Measurements from ENCODE around the gene RPL18. TPM values are rescaled to one million over a fixed set of nuclear protein-coding genes. Genes with fewer than 3 reads are reported as not detected.

The RPL18 gene
- total RNA-seq, 4 donors from 2014 or later: 1,394 to 2,260 (median 1,686) TPM

GRCh38 chr19:48636859-48637448 is 18.0 kb upstream of the RPL18 start, which contains the start of gene DBP:
Gene DBP, minus strand, starts transcription at chr19:48637379. Its CDS starts 385 bp downstream, at chr19:48636994.
- peak within 1 kb of the TSS; percentile 94 to 98 (median 97) for H3K27ac ChIP-seq
- H3K27me3 ChIP-seq: no peaks in the 10 kb centered on the region
- peaks cover 27 to 56% (median 44%) of the 10 kb centered on the region in 4 donors for H3K4me1 ChIP-seq
- H3K9me3 ChIP-seq: no peaks in the 10 kb centered on the region
- peak; percentile 62 for DNase-seq
- peak within 1 kb of the TSS; percentile 70 to 85 (median 80) for H3K4me3 ChIP-seq
- 0% methylated on average over 30 of the region's 40 CpGs; no CpG with 5 or more reads in 1 of the 2 donors for WGBS, 2 donors (ENCODE audit: low coverage in 1 of 2)
- intact Hi-C loops (cut with DNase I; ENCODE audit: low total_unique reads) (no loop called here), in situ Hi-C loops (cut with MboI; ENCODE audit: low pct_ligation_motif_present in 1 of 4, low pct_unique_long_range_greater_than_20kb in 1 of 4, low sequenced_read_pairs in 3 of 4) (no loop called here)
- TF ChIP-seq, protein P1, sequence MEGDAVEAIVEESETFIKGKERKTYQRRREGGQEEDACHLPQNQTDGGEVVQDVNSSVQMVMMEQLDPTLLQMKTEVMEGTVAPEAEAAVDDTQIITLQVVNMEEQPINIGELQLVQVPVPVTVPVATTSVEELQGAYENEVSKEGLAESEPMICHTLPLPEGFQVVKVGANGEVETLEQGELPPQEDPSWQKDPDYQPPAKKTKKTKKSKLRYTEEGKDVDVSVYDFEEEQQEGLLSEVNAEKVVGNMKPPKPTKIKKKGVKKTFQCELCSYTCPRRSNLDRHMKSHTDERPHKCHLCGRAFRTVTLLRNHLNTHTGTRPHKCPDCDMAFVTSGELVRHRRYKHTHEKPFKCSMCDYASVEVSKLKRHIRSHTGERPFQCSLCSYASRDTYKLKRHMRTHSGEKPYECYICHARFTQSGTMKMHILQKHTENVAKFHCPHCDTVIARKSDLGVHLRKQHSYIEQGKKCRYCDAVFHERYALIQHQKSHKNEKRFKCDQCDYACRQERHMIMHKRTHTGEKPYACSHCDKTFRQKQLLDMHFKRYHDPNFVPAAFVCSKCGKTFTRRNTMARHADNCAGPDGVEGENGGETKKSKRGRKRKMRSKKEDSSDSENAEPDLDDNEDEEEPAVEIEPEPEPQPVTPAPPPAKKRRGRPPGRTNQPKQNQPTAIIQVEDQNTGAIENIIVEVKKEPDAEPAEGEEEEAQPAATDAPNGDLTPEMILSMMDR (IDR thresholded peaks at IDR 0.05): peak in 3 of 5 experiments; percentile 13 to 50 (median 31)
- TF ChIP-seq POLR2A (IDR thresholded peaks at IDR 0.05) (peak; percentile 80), EP300 (IDR thresholded peaks at IDR 0.05; ENCODE audit: low read depth) (no peak), POLR2AphosphoS5 (IDR thresholded peaks at IDR 0.05) (peak in 2 of 3 donors; percentile 78 to 84)
- no peaks in the 10 kb centered on the region for H3K36me3 ChIP-seq

DNA sequence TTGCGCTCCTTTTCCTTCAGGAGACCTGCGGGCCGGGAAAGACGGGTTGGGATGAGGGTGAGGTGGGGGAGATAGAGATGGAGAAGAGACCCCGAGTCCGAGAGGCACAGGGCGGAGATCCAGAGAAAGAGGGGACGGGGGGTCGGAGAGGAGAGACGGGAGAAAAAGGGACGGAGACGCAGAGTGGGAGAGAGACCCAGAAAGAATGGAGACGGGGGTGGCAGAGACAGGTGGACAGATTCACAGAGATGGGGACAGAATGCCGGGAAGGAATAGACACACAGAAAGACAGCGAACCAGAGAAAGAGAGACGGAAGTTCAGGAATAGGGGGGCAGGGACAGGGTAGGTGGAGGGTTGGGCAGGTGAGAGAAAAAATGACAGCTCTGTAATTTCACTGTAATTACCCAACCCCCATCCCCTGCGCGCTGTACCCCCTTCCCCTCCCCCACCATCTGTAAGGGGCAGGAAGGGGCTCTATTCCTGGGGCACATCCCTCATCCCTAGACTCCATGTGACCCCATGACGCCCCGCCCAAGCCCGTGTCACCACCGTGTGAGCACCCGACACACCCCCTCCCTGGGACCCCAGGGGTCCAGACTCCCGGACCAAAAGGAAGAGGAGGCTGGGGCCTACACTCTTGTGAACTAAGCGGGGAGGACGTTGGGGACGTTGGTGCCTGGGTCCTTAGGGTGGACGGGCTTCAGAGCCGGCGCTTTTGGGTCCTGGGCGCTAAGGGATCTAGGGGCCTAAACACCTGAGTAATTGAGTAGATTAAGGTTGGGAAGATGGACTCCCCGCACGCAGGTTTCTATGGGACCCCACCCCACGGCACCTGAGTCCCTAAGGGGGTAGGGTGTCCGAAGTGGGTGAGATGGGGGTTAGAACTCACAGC is 17.2 kb upstream of the RPL18 start:
- peaks cover 27 to 62% (median 48%) of the 10 kb centered on the region in 4 donors for H3K4me1 ChIP-seq
- intact Hi-C loops (cut with DNase I; ENCODE audit: low total_unique reads): no loop called here
- TF ChIP-seq, protein P1 (IDR thresholded peaks at IDR 0.05): no peak
- TF ChIP-seq POLR2A (IDR thresholded peaks at IDR 0.05) (no peak), EP300 (IDR thresholded peaks at IDR 0.05; ENCODE audit: low read depth) (no peak), POLR2AphosphoS5 (IDR thresholded peaks at IDR 0.05) (no peak)
- peak overlapping the region; percentile 94 to 98 (median 97) for H3K27ac ChIP-seq
- WGBS, 2 donors (ENCODE audit: low coverage in 1 of 2): 0 to 1% methylated on average over 14 to 34 of the region's 35 CpGs
- no peaks in the 10 kb centered on the region for H3K9me3 ChIP-seq
- in situ Hi-C loops (cut with MboI; ENCODE audit: low pct_ligation_motif_present in 1 of 4, low pct_unique_long_range_greater_than_20kb in 1 of 4, low sequenced_read_pairs in 3 of 4): no loop called here
- H3K4me3 ChIP-seq: peak overlapping the region; percentile 70 to 85 (median 80)
- H3K27me3 ChIP-seq: no peaks in the 10 kb centered on the region
- no peaks in the 10 kb centered on the region for H3K36me3 ChIP-seq
- peak; percentile 63 for DNase-seq

DNA sequence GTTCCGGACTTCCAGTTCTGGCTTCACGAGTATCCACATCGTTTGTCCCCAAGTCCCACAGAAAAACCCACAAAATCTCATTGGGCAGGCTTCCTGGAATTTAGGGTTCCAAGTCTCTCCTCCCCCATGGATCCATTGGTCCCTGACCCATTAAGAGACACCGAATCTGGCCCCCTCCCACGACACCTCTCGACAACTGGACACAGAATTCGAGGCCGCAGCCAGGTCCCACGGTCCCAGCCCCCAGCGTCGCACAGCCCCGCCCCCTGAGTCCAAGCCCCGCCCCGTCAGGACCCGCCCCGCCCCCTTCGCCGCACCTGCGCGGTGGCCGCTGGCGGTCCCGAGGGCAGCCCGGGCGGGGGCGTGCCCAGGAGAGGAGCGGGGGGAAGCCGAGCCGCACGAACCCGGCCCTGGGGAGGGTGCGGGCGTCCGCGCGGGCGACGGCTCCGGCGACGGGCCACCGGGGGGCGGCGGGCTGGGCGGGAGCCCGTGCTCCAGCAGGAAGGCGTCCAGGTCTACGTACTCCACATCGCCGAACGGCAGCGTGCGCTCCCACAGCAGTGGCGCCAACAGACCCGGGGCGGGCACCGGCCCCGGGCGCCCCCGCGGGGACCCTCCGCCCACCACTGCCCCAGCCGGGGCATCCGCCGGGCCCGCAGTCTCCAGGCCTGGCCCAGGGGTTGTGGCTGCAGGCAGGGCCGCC is 16.4 kb upstream of the RPL18 start:
- H3K4me1 ChIP-seq: peaks cover 34 to 70% (median 56%) of the 10 kb centered on the region in 4 donors
- WGBS, 2 donors (ENCODE audit: low coverage in 1 of 2): 2% methylated on average over 24 of the region's 67 CpGs; no CpG with 5 or more reads in 1 of the 2 donors

More for the DNA sequence above, 16.4 kb upstream of the RPL18 start:
- intact Hi-C loops (cut with DNase I; ENCODE audit: low total_unique reads) (no loop called here), in situ Hi-C loops (cut with MboI; ENCODE audit: low pct_ligation_motif_present in 1 of 4, low pct_unique_long_range_greater_than_20kb in 1 of 4, low sequenced_read_pairs in 3 of 4) (no loop called here)
- Histone ChIP-seq H3K4me3 (peak overlapping the region; percentile 70 to 85 (median 80)), H3K27me3 (no peaks in the 10 kb centered on the region), H3K36me3 (no peaks in the 10 kb centered on the region), H3K9me3 (no peaks in the 10 kb centered on the region), H3K27ac (peak overlapping the region; percentile 94 to 98 (median 97))
- peak; percentile 82 for DNase-seq
- peak; percentile 69 to 79 (median 72) for TF ChIP-seq POLR2AphosphoS5 (IDR thresholded peaks at IDR 0.05)
- no peak for TF ChIP-seq EP300 (IDR thresholded peaks at IDR 0.05; ENCODE audit: low read depth)
- TF ChIP-seq, protein P1 (IDR thresholded peaks at IDR 0.05): no peak
- no peak for TF ChIP-seq POLR2A (IDR thresholded peaks at IDR 0.05)

Data from transverse colon (tissue), 4 donors.